ENCODE measurements around the gene MAN1C1.

The MAN1C1 gene

GRCh38 chr1:25710583-25711347, 94.2 kb downstream of the MAN1C1 start:
- no peak overlapping the region for H3K27ac ChIP-seq
- peaks cover 3% of the 10 kb centered on the region for H3K79me2 ChIP-seq
- H3K36me3 ChIP-seq (ENCODE audit: control insufficient read depth, insufficient read depth, low read length): no peaks in the 10 kb centered on the region
- H3K9me3 ChIP-seq (ENCODE audit: control insufficient read depth, low read length): no peaks in the 10 kb centered on the region
- H3K4me2 ChIP-seq (ENCODE audit: low read length): no peak overlapping the region
- TF ChIP-seq, protein P1, sequence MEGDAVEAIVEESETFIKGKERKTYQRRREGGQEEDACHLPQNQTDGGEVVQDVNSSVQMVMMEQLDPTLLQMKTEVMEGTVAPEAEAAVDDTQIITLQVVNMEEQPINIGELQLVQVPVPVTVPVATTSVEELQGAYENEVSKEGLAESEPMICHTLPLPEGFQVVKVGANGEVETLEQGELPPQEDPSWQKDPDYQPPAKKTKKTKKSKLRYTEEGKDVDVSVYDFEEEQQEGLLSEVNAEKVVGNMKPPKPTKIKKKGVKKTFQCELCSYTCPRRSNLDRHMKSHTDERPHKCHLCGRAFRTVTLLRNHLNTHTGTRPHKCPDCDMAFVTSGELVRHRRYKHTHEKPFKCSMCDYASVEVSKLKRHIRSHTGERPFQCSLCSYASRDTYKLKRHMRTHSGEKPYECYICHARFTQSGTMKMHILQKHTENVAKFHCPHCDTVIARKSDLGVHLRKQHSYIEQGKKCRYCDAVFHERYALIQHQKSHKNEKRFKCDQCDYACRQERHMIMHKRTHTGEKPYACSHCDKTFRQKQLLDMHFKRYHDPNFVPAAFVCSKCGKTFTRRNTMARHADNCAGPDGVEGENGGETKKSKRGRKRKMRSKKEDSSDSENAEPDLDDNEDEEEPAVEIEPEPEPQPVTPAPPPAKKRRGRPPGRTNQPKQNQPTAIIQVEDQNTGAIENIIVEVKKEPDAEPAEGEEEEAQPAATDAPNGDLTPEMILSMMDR (IDR thresholded peaks at IDR 0.05): no peak
- no peaks in the 10 kb centered on the region for H3K27me3 ChIP-seq (ENCODE audit: control insufficient read depth, insufficient read depth, low read length)
- H2AFZ ChIP-seq: no peak overlapping the region
- H3K9ac ChIP-seq: no peak overlapping the region
- no peak overlapping the region for H3K4me3 ChIP-seq (ENCODE audit: low read depth, low read length)
- peaks cover 2% of the 10 kb centered on the region for H3K4me1 ChIP-seq

DNA sequence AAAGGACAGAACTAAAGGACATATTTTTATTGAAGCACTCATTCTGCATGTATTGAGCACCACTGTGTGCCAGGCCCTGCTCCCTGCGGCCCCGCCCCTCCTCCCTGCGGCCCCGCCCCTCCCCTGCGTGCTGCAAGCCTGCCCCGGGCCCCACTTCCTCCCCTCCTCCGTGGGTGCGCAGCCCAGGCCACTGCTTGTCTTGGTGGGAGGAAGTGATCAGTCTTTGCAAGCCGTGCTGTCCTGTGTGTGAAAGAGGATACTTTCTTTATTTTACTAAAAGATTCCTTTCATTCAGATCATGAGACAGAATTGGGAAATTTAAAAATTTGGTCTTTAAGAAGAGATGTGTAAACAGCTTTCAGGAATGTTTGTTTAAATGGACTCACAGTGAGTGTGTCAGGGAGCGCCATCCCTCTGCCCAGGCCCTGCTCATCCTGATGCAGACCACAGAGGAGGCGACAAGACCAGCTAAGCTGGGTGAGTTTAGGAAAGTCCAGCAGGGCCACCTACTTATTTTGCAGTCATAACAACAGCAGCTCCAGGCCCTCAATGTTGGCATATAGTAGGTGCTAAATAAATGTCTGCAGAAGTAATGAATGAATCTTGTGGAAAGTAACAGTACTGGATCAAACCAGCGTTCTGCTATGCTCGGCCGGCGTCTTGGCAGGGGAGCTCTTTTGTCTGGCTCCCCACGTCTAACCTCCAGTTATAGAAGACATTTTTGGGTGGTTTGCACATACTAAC, 95.1 kb downstream of the MAN1C1 start:
- Histone ChIP-seq H2AFZ (no peak overlapping the region), H3K9ac (no peak overlapping the region), H3K9me3 (ENCODE audit: control insufficient read depth, low read length) (no peaks in the 10 kb centered on the region), H3K4me3 (ENCODE audit: low read depth, low read length) (no peak overlapping the region), H3K27me3 (ENCODE audit: control insufficient read depth, insufficient read depth, low read length) (no peaks in the 10 kb centered on the region), H3K4me2 (ENCODE audit: low read length) (no peak overlapping the region), H3K4me1 (peaks cover 2% of the 10 kb centered on the region), H3K27ac (no peak overlapping the region), H3K79me2 (no peaks in the 10 kb centered on the region), H3K36me3 (ENCODE audit: control insufficient read depth, insufficient read depth, low read length) (no peaks in the 10 kb centered on the region)
- TF ChIP-seq, protein P1 (IDR thresholded peaks at IDR 0.05): no peak

GRCh38 chr1:25712299-25712970, 95.8 kb downstream of the MAN1C1 start:
- no peaks in the 10 kb centered on the region for H3K36me3 ChIP-seq (ENCODE audit: control insufficient read depth, insufficient read depth, low read length)
- H3K4me3 ChIP-seq (ENCODE audit: low read depth, low read length): no peak overlapping the region
- no peaks in the 10 kb centered on the region for H3K9me3 ChIP-seq (ENCODE audit: control insufficient read depth, low read length)
- H3K27me3 ChIP-seq (ENCODE audit: control insufficient read depth, insufficient read depth, low read length): no peaks in the 10 kb centered on the region
- TF ChIP-seq, protein P1 (IDR thresholded peaks at IDR 0.05): no peak
- H3K9ac ChIP-seq: no peak overlapping the region
- H2AFZ ChIP-seq: no peak overlapping the region
- H3K4me2 ChIP-seq (ENCODE audit: low read length): no peak overlapping the region
- no peak overlapping the region for H3K27ac ChIP-seq
- H3K79me2 ChIP-seq: no peaks in the 10 kb centered on the region
- H3K4me1 ChIP-seq: peaks cover 2% of the 10 kb centered on the region

DNA sequence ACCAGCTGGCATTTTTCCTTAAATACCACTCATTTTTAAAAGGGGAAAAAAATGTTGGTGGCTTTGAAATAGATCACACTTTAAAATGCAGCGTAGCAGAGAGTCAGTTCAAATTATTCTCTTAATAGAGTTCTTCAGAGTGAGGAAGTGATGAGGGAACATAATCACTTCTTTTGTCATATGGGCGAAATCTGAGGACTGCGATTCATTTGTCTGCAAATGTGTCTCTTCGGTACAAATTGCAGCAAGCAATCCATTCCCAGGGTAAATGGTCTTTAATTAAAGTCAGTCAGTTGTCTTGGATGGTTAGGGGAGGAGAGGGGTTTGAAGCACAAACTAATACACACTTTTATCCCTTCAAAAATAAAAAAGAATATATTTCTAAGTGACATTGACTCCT, 97.4 kb downstream of the MAN1C1 start:
- peaks cover 2% of the 10 kb centered on the region for H3K4me1 ChIP-seq
- TF ChIP-seq, protein P1 (IDR thresholded peaks at IDR 0.05): no peak
- no peak overlapping the region for H3K9ac ChIP-seq
- no peak overlapping the region for H2AFZ ChIP-seq
- H3K9me3 ChIP-seq (ENCODE audit: control insufficient read depth, low read length): no peaks in the 10 kb centered on the region
- H3K27ac ChIP-seq: no peak overlapping the region
- no peaks in the 10 kb centered on the region for H3K79me2 ChIP-seq
- H3K36me3 ChIP-seq (ENCODE audit: control insufficient read depth, insufficient read depth, low read length): no peaks in the 10 kb centered on the region
- no peaks in the 10 kb centered on the region for H3K27me3 ChIP-seq (ENCODE audit: control insufficient read depth, insufficient read depth, low read length)
- H3K4me2 ChIP-seq (ENCODE audit: low read length): no peak overlapping the region
- H3K4me3 ChIP-seq (ENCODE audit: low read depth, low read length): no peak overlapping the region

Measured in parathyroid adenoma (tissue), 2 donors.